ENCODE measurements around the gene HRH4. TPM values are rescaled to one million over a fixed set of nuclear protein-coding genes. Genes with fewer than 3 reads are reported as not detected.

Gene HRH4
- total and polyA plus RNA-seq, 2 donors (not counting 3 experiments of a cell fraction or from before 2014, with no cell fraction given): 0.03 TPM; not detected in 1

GRCh38 chr18:24472591-24472990 lies 12.2 kb downstream of the HRH4 start:
- H3K79me2 ChIP-seq (ENCODE audit: control insufficient read depth, insufficient read depth, low read length): no peaks in the 10 kb centered on the region
- dilution Hi-C loops (cut with MboI; ENCODE audit: extremely low pct_ligation_motif_present, low sequenced_read_pairs) (no loop called here), intact Hi-C loops (cut with micrococcal nuclease) (no loop called here)
- H3K4me2 ChIP-seq (ENCODE audit: insufficient read depth, low read length): no peak overlapping the region
- no peak overlapping the region for H3K9ac ChIP-seq (replicated peaks; ENCODE audit: extremely low read depth, insufficient read depth, low read length)
- DNase-seq (ENCODE audit: low read depth, low spot score) (no peak), FAIRE-seq (no peak)
- no peaks in the 10 kb centered on the region for H3K4me1 ChIP-seq (ENCODE audit: control insufficient read depth, extremely low read depth, insufficient read depth, low read length)
- H2AFZ ChIP-seq (ENCODE audit: low read depth, low read length): no peak overlapping the region
- H3K4me3 ChIP-seq (replicated peaks in 1 of 3; ENCODE audit: insufficient read depth in 1 of 3, low read depth in 1 of 3, low read length in 3 of 3): no peak overlapping the region
- no TSS peak for BruUV-seq (replicated peaks)
- no peaks in the 10 kb centered on the region for H3K36me3 ChIP-seq (ENCODE audit: control insufficient read depth in 2 of 2, extremely low read depth in 1 of 2, insufficient read depth in 2 of 2, low read length in 2 of 2)
- TF ChIP-seq JUN (IDR thresholded peaks at IDR 0.05; ENCODE audit: borderline replicate concordance, insufficient read depth, insufficient read length, low read depth) (no peak), EZH2 (IDR thresholded peaks at IDR 0.05; ENCODE audit: borderline replicate concordance, low read depth, low read length, severe bottlenecking) (no peak), GATA2 (IDR thresholded peaks at IDR 0.05; ENCODE audit: insufficient read depth, insufficient read length, low read depth, low read length) (no peak), POLR2A (IDR thresholded peaks at IDR 0.05; ENCODE audit: low read depth, low read length) (no peak), MYC (IDR thresholded peaks at IDR 0.05; ENCODE audit: low read depth, low read length) (no peak), POLR2AphosphoS5 (IDR thresholded peaks at IDR 0.05; ENCODE audit: insufficient read depth, low read depth, low read length) (no peak), FOS (IDR thresholded peaks at IDR 0.05; ENCODE audit: borderline replicate concordance, insufficient read depth, low read length) (no peak)
- TF ChIP-seq, protein P1, sequence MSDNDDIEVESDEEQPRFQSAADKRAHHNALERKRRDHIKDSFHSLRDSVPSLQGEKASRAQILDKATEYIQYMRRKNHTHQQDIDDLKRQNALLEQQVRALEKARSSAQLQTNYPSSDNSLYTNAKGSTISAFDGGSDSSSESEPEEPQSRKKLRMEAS (IDR thresholded peaks at IDR 0.05; ENCODE audit: insufficient read depth, insufficient read length): no peak
- TF ChIP-seq, protein P2, sequence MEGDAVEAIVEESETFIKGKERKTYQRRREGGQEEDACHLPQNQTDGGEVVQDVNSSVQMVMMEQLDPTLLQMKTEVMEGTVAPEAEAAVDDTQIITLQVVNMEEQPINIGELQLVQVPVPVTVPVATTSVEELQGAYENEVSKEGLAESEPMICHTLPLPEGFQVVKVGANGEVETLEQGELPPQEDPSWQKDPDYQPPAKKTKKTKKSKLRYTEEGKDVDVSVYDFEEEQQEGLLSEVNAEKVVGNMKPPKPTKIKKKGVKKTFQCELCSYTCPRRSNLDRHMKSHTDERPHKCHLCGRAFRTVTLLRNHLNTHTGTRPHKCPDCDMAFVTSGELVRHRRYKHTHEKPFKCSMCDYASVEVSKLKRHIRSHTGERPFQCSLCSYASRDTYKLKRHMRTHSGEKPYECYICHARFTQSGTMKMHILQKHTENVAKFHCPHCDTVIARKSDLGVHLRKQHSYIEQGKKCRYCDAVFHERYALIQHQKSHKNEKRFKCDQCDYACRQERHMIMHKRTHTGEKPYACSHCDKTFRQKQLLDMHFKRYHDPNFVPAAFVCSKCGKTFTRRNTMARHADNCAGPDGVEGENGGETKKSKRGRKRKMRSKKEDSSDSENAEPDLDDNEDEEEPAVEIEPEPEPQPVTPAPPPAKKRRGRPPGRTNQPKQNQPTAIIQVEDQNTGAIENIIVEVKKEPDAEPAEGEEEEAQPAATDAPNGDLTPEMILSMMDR (IDR thresholded peaks at IDR 0.05; ENCODE audit: extremely low read depth in 1 of 2, insufficient read depth in 1 of 2, low read depth in 1 of 2, low read length in 2 of 2): no peak
- CTCF ChIA-PET: no interaction called here
- POLR2A ChIA-PET: no interaction called here
- H3K9me3 ChIP-seq (replicated peaks; ENCODE audit: control insufficient read depth, insufficient read depth, low read length): no peaks in the 10 kb centered on the region
- H3K27me3 ChIP-seq (ENCODE audit: control insufficient read depth in 2 of 2, insufficient read depth in 2 of 2, low read length in 2 of 2): no peaks in the 10 kb centered on the region
- no peaks in the 10 kb centered on the region for H4K20me1 ChIP-seq (replicated peaks; ENCODE audit: control insufficient read depth, extremely low read depth, insufficient read depth, low read length)
- H3K27ac ChIP-seq (ENCODE audit: insufficient read depth, low read depth, low read length): no peak overlapping the region
- no peaks in the 10 kb centered on the region for H3K9me1 ChIP-seq (replicated peaks; ENCODE audit: control insufficient read depth, extremely low read depth, insufficient read depth, low read length)
